GM18519 (cell line): ENCODE results near the gene CTXND1.
"Not testable (repeated sequence)": the region's sequence is repeated elsewhere in the genome, so short reads cannot be mapped to it uniquely, and the experiment has no call there.

Experiments
- ATAC-seq: cut with Tn5 transposase; IDR thresholded peaks from one replicate; pipeline ENCODE4 v1.9.1; 2021; ENCODE audit warnings: mild to moderate bottlenecking, moderate library complexity; ENCODE audit not compliant: unreplicated experiment, low FRiP score

Gene CTXND1

DNA sequence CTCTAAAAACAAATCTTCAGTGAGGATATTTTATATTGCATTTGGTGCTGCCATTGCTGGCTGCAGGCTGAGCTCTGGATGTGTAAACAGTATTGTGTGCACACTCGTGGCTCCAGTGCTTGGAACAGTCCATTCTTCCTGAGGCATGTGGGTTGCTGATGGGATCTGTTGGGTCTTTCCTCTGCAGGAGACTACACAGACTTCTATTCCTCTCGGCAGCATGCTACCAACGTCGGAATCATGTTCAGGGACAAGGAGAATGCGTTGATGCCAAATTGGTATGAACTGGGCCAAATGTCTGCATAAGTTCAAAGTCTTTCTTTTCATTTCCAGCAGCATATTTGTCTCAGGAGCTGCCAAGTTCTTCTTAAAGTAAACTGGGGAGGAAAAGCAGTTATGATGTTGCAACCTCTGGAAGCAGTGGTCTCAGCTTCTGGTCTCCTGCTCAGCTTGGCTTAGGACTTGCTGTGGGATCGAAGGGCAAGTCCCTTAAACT lies 89.9 kb downstream of the CTXND1 start:
- no peak for ATAC-seq

DNA sequence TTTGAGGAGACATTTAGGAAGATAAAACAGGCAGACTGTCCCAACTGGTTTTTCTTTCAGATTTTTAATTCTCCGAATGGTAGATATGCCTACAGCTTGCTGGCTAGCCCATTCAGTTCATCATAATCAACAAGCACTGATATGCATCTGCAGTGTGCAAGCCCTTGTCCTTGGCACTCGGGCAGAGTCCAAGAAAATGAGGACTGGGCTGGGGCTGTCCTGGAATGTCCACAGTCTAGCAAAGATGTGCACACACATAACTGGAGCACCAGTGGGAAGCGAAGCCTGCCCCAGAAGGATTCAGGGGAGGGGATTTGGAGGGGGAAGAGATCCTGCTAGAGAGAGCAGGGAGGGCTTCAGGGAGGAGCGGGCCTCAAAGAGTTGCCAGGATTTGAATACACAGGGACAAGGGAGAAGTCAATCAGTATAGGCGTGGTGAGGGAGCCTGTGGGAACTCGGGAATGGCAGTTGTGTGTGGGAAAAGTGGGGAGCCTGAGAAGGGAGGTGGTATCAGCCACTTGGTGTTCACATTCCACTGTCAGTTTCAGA lies 90.5 kb downstream of the CTXND1 start:
- ATAC-seq: no peak

DNA sequence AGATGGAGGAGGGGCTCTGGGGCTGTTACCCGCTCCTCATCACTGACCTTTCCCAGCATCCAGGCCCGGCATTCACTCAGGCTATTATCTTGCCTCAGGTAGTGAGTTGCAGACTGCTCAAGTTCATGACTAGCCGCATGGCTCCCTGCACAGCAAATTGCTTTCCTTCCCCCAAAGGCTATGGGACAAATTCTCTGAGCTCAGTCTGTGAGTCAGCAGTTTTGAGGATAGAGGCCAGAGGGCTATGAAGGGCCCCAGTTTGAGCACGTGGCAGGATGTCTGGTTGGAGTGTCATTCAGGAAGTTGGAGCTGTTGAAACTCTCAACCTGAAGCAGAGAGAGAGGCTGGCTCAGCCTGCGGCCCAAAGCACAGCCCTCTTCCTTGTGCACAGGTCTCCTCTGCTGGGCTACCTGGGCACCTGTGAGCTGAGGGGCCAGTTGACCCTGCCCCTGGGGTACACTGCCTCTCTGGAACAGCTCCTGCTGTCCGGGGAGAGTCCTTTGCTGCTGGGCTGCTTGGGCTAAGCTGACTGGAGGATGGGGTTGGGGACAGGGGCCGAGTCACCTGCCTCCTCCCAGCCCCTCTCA lies 91.3 kb downstream of the CTXND1 start:
- ATAC-seq: no peak

DNA sequence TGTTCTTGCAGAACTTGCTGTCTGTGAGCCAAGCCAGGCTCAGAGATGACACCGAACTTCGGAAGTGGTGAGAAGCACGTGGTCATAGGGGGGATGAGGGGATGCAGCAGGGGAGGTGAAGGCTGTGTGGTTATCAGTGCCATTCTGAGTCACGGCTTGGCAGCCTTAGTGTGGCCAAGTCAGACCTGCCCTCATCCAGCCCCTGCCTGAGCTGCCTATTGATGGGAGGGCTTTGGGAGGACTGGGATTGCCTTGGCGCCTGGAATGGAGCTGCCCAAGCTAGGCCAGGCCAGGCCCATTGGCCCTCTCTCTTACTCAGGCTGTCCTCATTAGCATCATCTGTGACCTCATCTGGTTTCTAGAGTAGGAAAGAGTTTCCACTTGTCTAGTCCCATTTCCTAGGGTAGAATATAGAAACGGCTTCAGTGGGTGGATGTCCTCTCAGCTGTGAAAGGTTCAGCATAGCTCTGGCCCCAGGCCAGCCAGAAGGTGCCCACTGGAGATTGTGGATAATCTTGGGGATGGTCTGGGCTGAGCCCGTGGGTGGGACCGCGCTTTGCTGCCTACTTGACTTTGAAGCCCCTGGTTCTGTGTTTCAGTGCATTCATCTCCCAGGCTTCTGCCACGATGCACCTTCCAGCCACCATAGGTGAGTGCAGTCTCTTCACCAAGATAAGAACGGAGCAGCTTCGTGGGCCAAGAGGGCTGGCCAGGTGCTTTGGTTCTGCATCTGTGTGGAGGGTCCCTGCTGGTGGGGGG lies 92.0 kb downstream of the CTXND1 start:
- ATAC-seq: no peak

DNA sequence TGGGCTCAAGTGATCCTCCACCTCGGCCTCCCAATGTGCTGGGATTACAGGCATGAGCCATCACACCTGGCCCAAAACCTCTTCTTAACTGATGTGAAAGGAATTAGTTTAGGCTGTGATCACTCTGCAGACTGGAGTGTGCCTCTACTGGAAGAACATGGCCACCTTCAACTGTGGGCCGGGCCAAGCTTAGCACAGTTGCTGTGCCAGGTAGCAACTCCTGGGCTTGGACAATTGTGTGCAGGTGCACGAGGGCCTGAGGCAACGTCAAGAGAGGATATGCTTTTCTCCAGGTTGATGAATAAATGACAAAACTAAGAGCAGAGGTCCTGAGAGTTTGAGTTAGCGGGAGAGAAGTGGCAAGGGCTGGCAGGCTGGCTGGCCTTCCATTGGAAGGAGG lies 92.7 kb downstream of the CTXND1 start:
- no peak for ATAC-seq

DNA sequence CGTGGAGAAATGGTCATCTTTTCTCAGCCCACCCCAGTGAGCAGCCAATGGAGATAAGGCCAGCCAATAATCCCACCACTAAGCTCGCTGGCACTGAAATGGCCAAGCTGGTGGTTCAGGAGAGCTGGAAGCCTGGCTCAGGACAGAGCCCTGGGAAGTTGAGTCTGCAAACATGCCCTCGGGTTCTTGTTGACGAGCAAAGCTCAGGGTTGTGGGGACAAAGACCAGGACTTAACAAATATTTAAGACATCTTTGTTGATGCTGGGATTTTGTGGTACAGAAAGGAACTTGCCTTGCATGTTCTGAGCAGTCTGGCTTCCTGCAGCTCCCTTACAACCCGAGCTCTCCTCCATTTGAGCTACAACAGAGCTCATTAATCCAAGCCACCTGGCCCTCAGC lies 94.8 kb downstream of the CTXND1 start:
- ATAC-seq: no peak

DNA sequence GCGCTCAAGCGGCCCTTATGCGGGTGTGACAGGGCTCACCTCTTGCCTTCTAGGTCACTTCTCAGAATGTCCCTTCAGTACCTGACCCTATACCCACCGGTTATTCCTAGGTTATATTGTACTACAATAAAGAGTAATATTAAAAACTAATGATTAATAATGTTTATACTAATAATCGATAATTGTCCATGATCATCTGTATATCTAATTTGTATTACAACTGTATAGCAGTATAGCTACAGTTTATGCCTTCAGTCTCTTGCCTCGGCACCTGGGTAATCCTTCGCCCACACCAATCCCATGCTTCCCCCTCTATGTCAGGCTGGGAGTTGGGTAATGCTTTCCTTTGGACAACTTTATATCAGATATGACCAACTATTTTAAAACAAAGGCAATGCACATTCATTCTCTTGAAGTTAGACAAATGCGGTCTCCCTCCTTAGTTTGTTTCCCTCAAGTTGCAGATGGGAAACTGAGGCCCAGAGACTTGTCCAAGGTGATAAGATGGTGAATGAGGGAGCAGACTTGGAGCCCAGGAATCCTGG lies 95.8 kb downstream of the CTXND1 start:
- no peak for ATAC-seq

DNA sequence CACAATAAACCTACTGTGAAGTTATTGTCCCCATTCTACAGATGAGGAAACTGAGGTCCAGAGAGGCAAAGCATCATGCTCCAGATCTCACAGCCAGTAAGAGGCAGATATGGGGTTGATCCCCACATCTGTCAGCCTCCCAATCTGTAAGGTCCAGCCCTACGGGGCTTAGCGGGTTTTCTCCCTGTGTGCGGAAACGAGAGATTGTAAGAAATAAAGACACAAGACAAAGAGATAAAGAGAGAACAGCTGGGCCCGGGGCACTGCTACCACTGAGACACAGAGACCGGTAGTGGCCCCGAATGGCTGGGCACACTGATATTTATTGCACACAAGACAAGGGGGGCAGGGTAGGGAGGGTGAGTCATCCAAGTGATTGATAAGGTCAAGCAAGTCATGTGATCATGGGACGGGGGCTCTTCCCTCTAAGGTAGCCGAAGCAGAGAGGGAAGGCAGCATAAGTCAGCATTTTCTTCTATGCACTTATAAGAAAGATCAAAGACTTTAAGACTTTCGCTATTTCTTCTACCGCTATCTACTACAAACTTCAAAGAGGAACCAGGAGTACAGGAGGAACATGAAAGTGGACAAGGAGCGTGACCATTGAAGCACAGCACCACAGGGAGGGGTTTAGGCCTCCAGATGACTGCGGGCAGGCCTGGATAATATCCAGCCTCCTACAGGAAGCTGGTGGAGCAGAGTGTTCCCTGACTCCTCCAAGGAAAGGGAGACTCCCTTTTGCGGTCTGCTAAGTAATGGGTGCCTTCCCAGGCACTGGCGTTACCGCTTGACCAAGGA lies 96.4 kb downstream of the CTXND1 start:
- ATAC-seq: not testable (repeated sequence)

DNA sequence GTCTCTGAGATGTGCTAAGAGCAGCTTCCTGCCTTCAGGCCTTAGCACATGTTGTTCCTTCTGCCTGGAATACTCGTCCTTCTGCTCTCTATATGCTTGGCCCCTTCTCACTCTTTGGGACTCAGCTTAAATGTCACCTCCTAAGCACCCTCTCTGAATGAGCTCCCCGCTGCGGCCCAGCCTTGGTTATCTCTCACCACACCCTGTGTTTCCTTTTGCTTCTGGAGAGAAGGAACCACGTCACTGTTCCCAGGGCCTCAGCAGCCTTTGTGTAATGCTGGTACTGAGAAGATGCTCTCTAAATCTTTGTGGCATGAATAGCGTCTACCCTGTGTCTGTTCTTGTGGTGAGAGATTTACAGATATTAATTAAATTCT lies 97.0 kb downstream of the CTXND1 start:
- no peak for ATAC-seq

DNA sequence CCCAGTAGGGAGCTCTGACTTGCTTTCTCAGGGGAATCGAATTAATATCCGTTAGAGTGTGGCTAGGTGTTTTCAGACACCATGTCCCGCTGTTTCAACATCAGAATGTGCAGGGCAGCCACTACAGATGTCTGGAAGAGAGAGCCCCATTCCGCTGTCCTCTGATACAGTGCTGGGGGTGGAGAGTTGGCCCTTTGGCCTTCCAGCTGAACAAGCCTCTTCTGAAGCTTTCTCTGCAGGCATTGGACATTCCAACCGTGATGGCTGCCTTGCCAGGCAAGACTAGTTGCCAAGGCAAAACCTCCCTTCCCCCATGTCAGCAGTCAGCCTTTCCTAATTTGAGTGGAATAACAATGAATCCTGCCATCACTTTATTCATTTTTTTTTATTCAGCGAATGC lies 97.7 kb downstream of the CTXND1 start:
- ATAC-seq: no peak

DNA sequence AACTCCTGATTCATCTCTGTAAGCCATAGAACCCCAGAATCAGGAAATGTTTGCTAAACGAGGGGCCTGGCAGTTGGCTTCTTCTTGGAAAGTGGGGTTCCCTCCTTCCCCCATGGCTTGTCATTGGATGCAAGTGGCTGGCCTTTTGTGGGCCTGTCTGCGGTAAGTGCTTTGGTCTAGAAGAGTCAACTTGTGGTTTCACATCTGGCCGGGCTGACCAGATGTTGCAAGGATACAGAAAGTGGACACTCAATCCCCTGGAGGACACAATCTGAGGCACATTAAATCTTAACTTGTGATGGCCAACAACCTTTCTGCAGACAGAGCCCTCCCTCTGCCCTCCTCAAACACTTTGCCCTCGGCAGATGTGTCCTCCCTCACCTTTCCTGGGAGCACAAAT lies 98.1 kb downstream of the CTXND1 start:
- ATAC-seq: no peak

DNA sequence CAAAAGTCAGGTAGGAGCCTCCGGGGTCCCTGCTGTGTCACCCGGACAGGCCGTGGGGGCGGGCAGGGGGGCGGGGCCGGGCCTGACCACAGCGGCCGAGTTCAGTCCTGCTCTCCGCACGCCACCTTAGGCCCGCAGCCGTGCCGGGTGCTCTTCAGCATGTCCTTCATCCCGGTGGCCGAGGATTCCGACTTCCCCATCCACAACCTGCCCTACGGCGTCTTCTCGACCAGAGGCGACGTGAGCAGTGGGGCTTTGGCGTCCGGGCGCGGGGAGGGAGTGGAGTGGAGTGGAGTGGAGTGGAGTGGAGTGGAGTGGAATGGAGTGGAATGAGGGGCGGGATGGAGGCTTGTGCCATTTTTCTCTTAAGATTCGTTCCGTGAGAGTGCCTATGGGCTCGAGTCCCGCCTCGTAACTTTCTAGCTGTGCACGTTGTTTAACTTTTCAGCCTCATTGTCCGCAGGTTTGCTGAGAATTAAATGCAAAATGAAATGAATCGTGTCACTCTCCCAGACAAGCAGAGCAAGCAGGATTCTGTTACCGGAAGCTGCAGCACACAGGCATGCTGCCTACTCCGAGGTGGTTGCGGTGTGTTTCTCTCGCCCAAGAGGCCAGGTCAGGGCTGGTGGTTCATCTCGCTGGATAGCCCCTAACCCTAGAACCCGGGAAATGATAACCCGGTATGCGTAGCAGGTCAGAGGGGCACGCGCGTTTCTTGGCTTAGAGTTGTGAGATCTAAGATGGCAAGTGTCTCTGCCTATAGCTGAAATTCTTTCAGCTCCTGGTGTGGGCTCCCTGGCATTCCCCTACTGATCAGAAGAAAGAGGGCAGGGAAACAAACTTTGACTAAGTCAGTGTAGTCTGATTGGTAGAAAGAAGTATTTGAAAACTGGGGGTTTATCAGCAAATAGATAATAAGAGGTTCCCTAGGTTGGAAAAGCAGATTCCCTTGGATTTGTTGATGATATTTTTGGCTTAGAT lies 98.8 kb downstream of the CTXND1 start, which contains the start of gene FAH:
Gene FAH (plus strand): TSS at position 104 of the 981 bp plus-strand sequence. CDS start 56 bp downstream, at position 160.
- ATAC-seq: no peak

DNA sequence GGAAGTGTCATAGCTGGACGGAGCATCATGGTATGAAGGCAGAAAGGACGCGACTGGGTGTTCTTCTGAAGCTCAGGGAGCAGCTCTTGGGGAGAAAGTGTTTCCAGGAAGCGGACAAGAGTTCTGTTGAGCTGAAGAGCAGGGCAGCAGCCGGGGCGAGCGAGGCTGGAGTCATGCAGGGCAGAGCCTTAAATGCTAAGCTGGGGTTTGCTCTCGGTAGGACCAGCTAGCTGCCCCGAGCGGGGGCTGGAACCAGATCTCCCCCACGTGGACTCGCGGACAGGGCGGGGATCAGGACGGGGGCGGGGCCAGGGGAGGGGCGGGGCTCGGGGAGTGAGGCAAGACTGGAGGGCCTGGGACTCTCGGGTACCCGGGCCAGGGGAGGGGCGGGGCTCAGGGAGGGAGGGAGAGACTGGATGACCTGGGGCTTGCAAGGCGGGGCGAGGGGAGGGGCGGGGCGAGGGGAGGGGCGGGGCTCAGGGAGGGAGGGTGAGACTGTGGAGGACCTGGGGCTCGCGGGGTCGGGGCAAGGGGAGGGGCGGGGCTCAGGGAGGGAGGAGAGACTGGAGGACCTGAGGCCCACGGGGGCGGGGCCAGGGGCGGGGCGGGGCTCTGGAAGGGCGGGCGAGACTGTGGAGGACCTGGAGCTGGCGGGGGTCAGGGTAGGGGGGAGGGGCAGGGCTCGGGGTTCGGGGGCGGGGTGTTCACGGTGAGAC lies 99.7 kb downstream of the CTXND1 start:
- no peak for ATAC-seq

DNA sequence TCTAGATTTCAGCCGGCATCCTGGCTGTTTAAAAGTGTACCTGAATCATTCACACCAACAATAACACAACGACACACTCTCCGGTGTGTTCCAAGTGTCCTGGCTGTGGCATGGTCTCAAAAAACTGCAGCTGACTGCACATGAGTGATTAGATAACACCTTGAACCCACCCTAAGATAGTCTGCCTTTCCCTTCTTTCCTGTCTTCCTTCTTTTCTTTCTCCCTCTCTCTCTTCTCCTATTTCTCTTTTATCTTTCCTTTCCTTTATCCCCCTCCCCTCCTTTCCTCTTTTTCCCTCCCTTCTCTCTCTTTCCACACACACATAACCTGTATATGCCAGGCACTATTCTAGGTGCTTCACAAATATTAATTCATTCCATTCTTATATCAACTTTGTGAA lies 100.4 kb downstream of the CTXND1 start:
- no peak for ATAC-seq

DNA sequence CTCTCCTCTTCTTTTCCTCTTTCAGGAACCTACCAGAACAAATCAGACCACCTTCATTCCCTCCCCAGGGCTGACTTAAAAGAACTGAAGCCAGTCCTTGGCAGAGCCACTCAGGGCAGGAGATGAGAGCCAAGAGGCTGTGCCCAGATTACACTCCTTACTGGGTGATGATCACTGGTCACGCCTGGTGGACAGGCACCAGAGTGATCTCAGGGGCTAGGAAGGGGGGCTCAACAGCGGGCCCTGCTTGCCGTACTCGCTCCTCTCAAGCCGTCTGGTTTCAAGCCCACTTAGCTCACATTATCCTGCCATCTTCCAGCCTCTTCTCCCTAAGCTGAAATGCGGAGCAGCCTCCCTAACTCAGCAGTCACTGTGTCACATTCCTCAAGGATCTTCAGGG lies 100.9 kb downstream of the CTXND1 start:
- ATAC-seq: no peak
